Measurements from ENCODE around the gene CAMTA1.

CAMTA1 gene

GRCh38 chr1:6871300-6871972 lies 86.2 kb downstream of the CAMTA1 start:
- Mint-ChIP-seq H3K4me1 (ENCODE audit: low read depth) (peaks cover 24% of the 10 kb centered on the region), H3K27ac (no peak overlapping the region), H3K4me3 (no peak overlapping the region), H3K27me3 (no peaks in the 10 kb centered on the region), H3K9me3 (no peaks in the 10 kb centered on the region), H3K36me3 (ENCODE audit: low read depth) (peaks cover 40% of the 10 kb centered on the region)
- intact Hi-C loops (cut with micrococcal nuclease) = no loop called here

GRCh38 chr1:6872573-6873261 lies 87.5 kb downstream of the CAMTA1 start:
- Mint-ChIP-seq H3K36me3 (ENCODE audit: low read depth) (peaks cover 52% of the 10 kb centered on the region), H3K27me3 (no peaks in the 10 kb centered on the region), H3K4me1 (ENCODE audit: low read depth) (peaks cover 21% of the 10 kb centered on the region), H3K4me3 (no peak overlapping the region), H3K27ac (no peak overlapping the region), H3K9me3 (no peaks in the 10 kb centered on the region)
- intact Hi-C loops (cut with micrococcal nuclease) = no loop called here

GRCh38 chr1:6873298-6874015 lies 88.2 kb downstream of the CAMTA1 start:
- no peaks in the 10 kb centered on the region for H3K9me3 Mint-ChIP-seq
- H3K27ac Mint-ChIP-seq = no peak overlapping the region
- intact Hi-C loops (cut with micrococcal nuclease) = no loop called here
- H3K4me1 Mint-ChIP-seq (ENCODE audit: low read depth) = peaks cover 14% of the 10 kb centered on the region
- H3K4me3 Mint-ChIP-seq = no peak overlapping the region
- H3K36me3 Mint-ChIP-seq (ENCODE audit: low read depth) = peaks cover 53% of the 10 kb centered on the region
- no peaks in the 10 kb centered on the region for H3K27me3 Mint-ChIP-seq

- H3K4me1 Mint-ChIP-seq (ENCODE audit: low read depth) = peaks cover 6% of the 10 kb centered on the region
- H3K4me3 Mint-ChIP-seq = no peak overlapping the region
- H3K9me3 Mint-ChIP-seq = no peaks in the 10 kb centered on the region
- intact Hi-C loops (cut with micrococcal nuclease) = no loop called here
- no peak overlapping the region for H3K27ac Mint-ChIP-seq
- H3K27me3 Mint-ChIP-seq = no peaks in the 10 kb centered on the region
- peaks cover 56% of the 10 kb centered on the region for H3K36me3 Mint-ChIP-seq (ENCODE audit: low read depth)
Observed at GRCh38 chr1:6874298-6874697, 89.0 kb downstream of the CAMTA1 start.

- H3K4me1 Mint-ChIP-seq (ENCODE audit: low read depth) = peaks cover 10% of the 10 kb centered on the region
- no peaks in the 10 kb centered on the region for H3K9me3 Mint-ChIP-seq
- no peak overlapping the region for H3K4me3 Mint-ChIP-seq
- intact Hi-C loops (cut with micrococcal nuclease) = no loop called here
- no peak overlapping the region for H3K27ac Mint-ChIP-seq
- peaks cover 31% of the 10 kb centered on the region for H3K36me3 Mint-ChIP-seq (ENCODE audit: low read depth)
- no peaks in the 10 kb centered on the region for H3K27me3 Mint-ChIP-seq
Observed at GRCh38 chr1:6880951-6881690, 95.9 kb downstream of the CAMTA1 start.

- Mint-ChIP-seq H3K9me3 (no peaks in the 10 kb centered on the region), H3K4me1 (ENCODE audit: low read depth) (peaks cover 10% of the 10 kb centered on the region), H3K27me3 (no peaks in the 10 kb centered on the region), H3K4me3 (no peak overlapping the region), H3K27ac (no peak overlapping the region), H3K36me3 (ENCODE audit: low read depth) (peaks cover 27% of the 10 kb centered on the region)
- intact Hi-C loops (cut with micrococcal nuclease) = no loop called here
Observed at GRCh38 chr1:6882414-6882813, 97.2 kb downstream of the CAMTA1 start.

- Mint-ChIP-seq H3K27ac (no peak overlapping the region), H3K9me3 (no peaks in the 10 kb centered on the region), H3K4me1 (ENCODE audit: low read depth) (peaks cover 10% of the 10 kb centered on the region), H3K4me3 (no peak overlapping the region), H3K36me3 (ENCODE audit: low read depth) (peaks cover 31% of the 10 kb centered on the region), H3K27me3 (no peaks in the 10 kb centered on the region)
- intact Hi-C loops (cut with micrococcal nuclease) = no loop called here
Observed at GRCh38 chr1:6884652-6885153, 99.4 kb downstream of the CAMTA1 start.

- Mint-ChIP-seq H3K36me3 (ENCODE audit: low read depth) (peaks cover 31% of the 10 kb centered on the region), H3K4me1 (ENCODE audit: low read depth) (peaks cover 10% of the 10 kb centered on the region), H3K9me3 (no peaks in the 10 kb centered on the region), H3K27ac (peak overlapping the region; percentile 23), H3K4me3 (no peak overlapping the region), H3K27me3 (no peaks in the 10 kb centered on the region)
- intact Hi-C loops (cut with micrococcal nuclease) = no loop called here
Observed at GRCh38 chr1:6885426-6885825, 100.2 kb downstream of the CAMTA1 start.

- Mint-ChIP-seq H3K27me3 (no peaks in the 10 kb centered on the region), H3K4me1 (ENCODE audit: low read depth) (peaks cover 4% of the 10 kb centered on the region), H3K4me3 (no peak overlapping the region), H3K9me3 (no peaks in the 10 kb centered on the region), H3K27ac (no peak overlapping the region), H3K36me3 (ENCODE audit: low read depth) (peaks cover 27% of the 10 kb centered on the region)
- intact Hi-C loops (cut with micrococcal nuclease) = no loop called here
Observed at GRCh38 chr1:6886523-6886922, 101.3 kb downstream of the CAMTA1 start.

- intact Hi-C loops (cut with micrococcal nuclease) = no loop called here
- H3K9me3 Mint-ChIP-seq = no peaks in the 10 kb centered on the region
- peaks cover 4% of the 10 kb centered on the region for H3K4me1 Mint-ChIP-seq (ENCODE audit: low read depth)
Observed at GRCh38 chr1:6888268-6888667, 103.0 kb downstream of the CAMTA1 start.

GRCh38 chr1:6888870-6889269 lies 103.6 kb downstream of the CAMTA1 start:
- H3K36me3 Mint-ChIP-seq (ENCODE audit: low read depth) = peaks cover 27% of the 10 kb centered on the region
- no peak overlapping the region for H3K27ac Mint-ChIP-seq
- H3K27me3 Mint-ChIP-seq = no peaks in the 10 kb centered on the region
- no peak overlapping the region for H3K4me3 Mint-ChIP-seq
- H3K4me1 Mint-ChIP-seq (ENCODE audit: low read depth) = peaks cover 4% of the 10 kb centered on the region
- no peaks in the 10 kb centered on the region for H3K9me3 Mint-ChIP-seq
- intact Hi-C loops (cut with micrococcal nuclease) = no loop called here

More at GRCh38 chr1:6888268-6888667, 103.0 kb downstream of the CAMTA1 start:
- no peaks in the 10 kb centered on the region for H3K27me3 Mint-ChIP-seq
- peaks cover 27% of the 10 kb centered on the region for H3K36me3 Mint-ChIP-seq (ENCODE audit: low read depth)
- H3K4me3 Mint-ChIP-seq = no peak overlapping the region
- no peak overlapping the region for H3K27ac Mint-ChIP-seq

- H3K4me3 Mint-ChIP-seq = no peak overlapping the region
- no peaks in the 10 kb centered on the region for H3K9me3 Mint-ChIP-seq
- peaks cover 27% of the 10 kb centered on the region for H3K36me3 Mint-ChIP-seq (ENCODE audit: low read depth)
- no peaks in the 10 kb centered on the region for H3K27me3 Mint-ChIP-seq
- no peak overlapping the region for H3K27ac Mint-ChIP-seq
- intact Hi-C loops (cut with micrococcal nuclease) = loop anchor here (1.0 to 2.0 kb wide), 2 partner anchors 96 to 163 kb away; no protein-coding TSS in a partner anchor
- peaks cover 4% of the 10 kb centered on the region for H3K4me1 Mint-ChIP-seq (ENCODE audit: low read depth)
Observed at GRCh38 chr1:6889875-6890480, 104.7 kb downstream of the CAMTA1 start.

GRCh38 chr1:6890686-6891085 lies 105.4 kb downstream of the CAMTA1 start:
- Mint-ChIP-seq H3K36me3 (ENCODE audit: low read depth) (peaks cover 24% of the 10 kb centered on the region), H3K9me3 (no peaks in the 10 kb centered on the region), H3K4me3 (no peak overlapping the region), H3K27ac (no peak overlapping the region), H3K4me1 (ENCODE audit: low read depth) (peaks cover 3% of the 10 kb centered on the region), H3K27me3 (no peaks in the 10 kb centered on the region)
- intact Hi-C loops (cut with micrococcal nuclease) = loop anchor here (1.0 to 2.0 kb wide), 2 partner anchors 96 to 164 kb away; no protein-coding TSS in a partner anchor

Data from dendritic cell treated with granulocyte-macrophage colony-stimulating factor and Interleukin-4, amounts not matched to agents 40 ng/mL and 50 ng/mL, for 4 days (primary cell).